ENCODE measurements around the gene ZC3H12D.

- TF ChIP-seq CTCF (IDR thresholded peaks at IDR 0.05), result no peak
- TF ChIP-seq EP300 (IDR thresholded peaks at IDR 0.05), result no peak
Observed at GRCh38 chr6:149471801-149472200, 13.0 kb downstream of the ZC3H12D start.
